ENCODE results near the gene KCTD18. TPM values are rescaled to one million over a fixed set of nuclear protein-coding genes. Genes with fewer than 3 reads are reported as not detected.

Gene KCTD18
- total RNA-seq, 1 donor = 24.9 TPM

DNA sequence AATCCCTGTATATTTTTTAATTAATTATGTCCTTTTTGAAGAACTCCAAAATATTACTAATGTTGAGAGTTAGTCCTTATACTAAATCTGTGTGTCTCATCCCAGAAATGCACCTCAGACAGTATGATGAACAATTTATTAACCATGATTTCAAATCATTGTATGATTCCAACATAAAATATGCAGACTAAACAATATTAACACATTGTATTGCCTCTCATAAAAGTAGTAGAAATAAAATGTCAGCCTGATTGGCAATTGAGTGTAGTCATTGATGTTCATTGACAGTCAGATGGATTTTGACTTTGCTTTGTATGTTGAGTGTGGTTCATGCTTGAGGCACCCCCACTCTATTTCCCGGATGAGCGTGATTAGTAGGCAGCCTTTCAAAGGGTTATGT, 57.5 kb downstream of the KCTD18 start:
- no peak overlapping the region for H3K4me3 ChIP-seq (ENCODE audit: low read depth, low read length)
- no peak for DNase-seq (ENCODE audit: low read depth)
- TF ChIP-seq, protein P1, sequence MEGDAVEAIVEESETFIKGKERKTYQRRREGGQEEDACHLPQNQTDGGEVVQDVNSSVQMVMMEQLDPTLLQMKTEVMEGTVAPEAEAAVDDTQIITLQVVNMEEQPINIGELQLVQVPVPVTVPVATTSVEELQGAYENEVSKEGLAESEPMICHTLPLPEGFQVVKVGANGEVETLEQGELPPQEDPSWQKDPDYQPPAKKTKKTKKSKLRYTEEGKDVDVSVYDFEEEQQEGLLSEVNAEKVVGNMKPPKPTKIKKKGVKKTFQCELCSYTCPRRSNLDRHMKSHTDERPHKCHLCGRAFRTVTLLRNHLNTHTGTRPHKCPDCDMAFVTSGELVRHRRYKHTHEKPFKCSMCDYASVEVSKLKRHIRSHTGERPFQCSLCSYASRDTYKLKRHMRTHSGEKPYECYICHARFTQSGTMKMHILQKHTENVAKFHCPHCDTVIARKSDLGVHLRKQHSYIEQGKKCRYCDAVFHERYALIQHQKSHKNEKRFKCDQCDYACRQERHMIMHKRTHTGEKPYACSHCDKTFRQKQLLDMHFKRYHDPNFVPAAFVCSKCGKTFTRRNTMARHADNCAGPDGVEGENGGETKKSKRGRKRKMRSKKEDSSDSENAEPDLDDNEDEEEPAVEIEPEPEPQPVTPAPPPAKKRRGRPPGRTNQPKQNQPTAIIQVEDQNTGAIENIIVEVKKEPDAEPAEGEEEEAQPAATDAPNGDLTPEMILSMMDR (IDR thresholded peaks at IDR 0.05; ENCODE audit: insufficient read depth, low read length) = no peak

- no peak for DNase-seq (ENCODE audit: low read depth)
- no peak overlapping the region for H3K4me3 ChIP-seq (ENCODE audit: low read depth, low read length)
- TF ChIP-seq, protein P1 (IDR thresholded peaks at IDR 0.05; ENCODE audit: insufficient read depth, low read length) = no peak
Measured at GRCh38 chr2:200451511-200451910, 58.4 kb downstream of the KCTD18 start.

GRCh38 chr2:200450288-200450687, 59.6 kb downstream of the KCTD18 start:
- TF ChIP-seq, protein P1 (IDR thresholded peaks at IDR 0.05; ENCODE audit: insufficient read depth, low read length) = no peak
- no peak overlapping the region for H3K4me3 ChIP-seq (ENCODE audit: low read depth, low read length)
- no peak for DNase-seq (ENCODE audit: low read depth)

DNA sequence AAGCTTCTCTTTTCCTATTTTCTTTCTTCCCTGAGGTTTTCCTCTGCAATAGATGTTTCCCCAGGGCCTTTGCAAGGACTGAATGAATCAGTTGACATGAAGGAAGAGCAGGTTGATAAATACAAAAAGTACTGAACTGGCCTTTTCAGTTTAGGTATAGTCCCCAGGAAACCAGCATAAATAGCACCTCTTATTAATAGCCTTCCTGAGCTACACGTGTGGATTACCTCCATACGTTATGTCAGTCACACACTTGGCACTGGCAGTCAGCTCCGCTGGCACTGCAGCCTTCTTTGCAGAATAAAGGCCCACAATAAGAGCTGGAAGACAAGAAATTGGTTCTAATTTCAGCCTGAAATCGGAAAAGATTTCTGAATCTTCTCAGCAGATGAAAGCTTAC, 60.7 kb downstream of the KCTD18 start:
- DNase-seq (ENCODE audit: low read depth) = no peak
- no peak overlapping the region for H3K4me3 ChIP-seq (ENCODE audit: low read depth, low read length)
- TF ChIP-seq, protein P1 (IDR thresholded peaks at IDR 0.05; ENCODE audit: insufficient read depth, low read length) = no peak

DNA sequence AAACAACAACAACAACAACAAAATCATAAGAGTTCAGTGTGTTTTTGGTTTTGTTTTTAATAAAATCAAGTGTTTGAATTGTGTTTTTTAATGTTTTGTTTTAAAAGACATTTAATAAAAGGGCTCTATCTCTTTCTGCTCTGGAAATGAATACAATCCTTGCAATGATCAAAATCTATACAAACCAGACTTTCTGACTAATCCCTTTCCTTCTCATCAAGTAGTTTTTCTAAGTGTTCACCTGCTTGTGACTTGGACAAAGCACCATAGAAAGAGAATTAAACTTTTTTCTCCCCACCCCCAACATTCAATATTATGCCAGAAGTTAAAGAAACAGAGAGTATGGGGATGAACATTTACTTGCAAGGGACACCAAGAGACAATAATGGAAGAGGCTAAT, 61.4 kb downstream of the KCTD18 start:
- H3K4me3 ChIP-seq (ENCODE audit: low read depth, low read length) = no peak overlapping the region
- no peak for DNase-seq (ENCODE audit: low read depth)
- TF ChIP-seq, protein P1 (IDR thresholded peaks at IDR 0.05; ENCODE audit: insufficient read depth, low read length) = no peak

- DNase-seq (ENCODE audit: low read depth) = no peak
- TF ChIP-seq, protein P1 (IDR thresholded peaks at IDR 0.05; ENCODE audit: insufficient read depth, low read length) = no peak
- no peak overlapping the region for H3K4me3 ChIP-seq (ENCODE audit: low read depth, low read length)
Measured at GRCh38 chr2:200447139-200447855, 62.6 kb downstream of the KCTD18 start.

GRCh38 chr2:200446612-200447011, 63.3 kb downstream of the KCTD18 start:
- no peak overlapping the region for H3K4me3 ChIP-seq (ENCODE audit: low read depth, low read length)
- no peak for DNase-seq (ENCODE audit: low read depth)
- TF ChIP-seq, protein P1 (IDR thresholded peaks at IDR 0.05; ENCODE audit: insufficient read depth, low read length) = no peak
